ENCODE results near the gene TRIM2. TPM values are rescaled to one million over a fixed set of nuclear protein-coding genes. Genes with fewer than 3 reads are reported as not detected.
A peak's percentile ranks its signal among the peaks of the same experiment; 100 is the strongest.

The TRIM2 gene
- polyA plus RNA-seq, 1 of the 3 experiments (the other 2 are of a cell fraction): 16.4 TPM

GRCh38 chr4:153260132-153260531 is 55.9 kb downstream of the TRIM2 start:
- Histone ChIP-seq H3F3A (replicated peaks; ENCODE audit: insufficient read depth) (peaks cover 11% of the 10 kb centered on the region), H3K27ac (ENCODE audit: low read depth in 2 of 2, low read length in 1 of 2) (peak overlapping the region; percentile 41 to 96), H3K9me3 (no peaks in the 10 kb centered on the region), H3K27me3 (ENCODE audit: insufficient read depth) (no peaks in the 10 kb centered on the region), H3K4me3 (ENCODE audit: low read depth in 2 of 2, low read length in 1 of 2) (peak overlapping the region in 1 of 2 experiments; percentile 12; a peak in 1 of 4 replicates), H3K79me2 (ENCODE audit: insufficient read depth) (peaks cover 51% of the 10 kb centered on the region), H4K20me1 (ENCODE audit: insufficient read depth) (no peaks in the 10 kb centered on the region), H3K4me1 (ENCODE audit: control insufficient read depth in 1 of 2, insufficient read depth in 2 of 2, low read depth in 1 of 2, low read length in 1 of 2) (peaks cover 21 to 37% of the 10 kb centered on the region in 2 experiments; a peak in 3 of 4 replicates), H3K9ac (no peak overlapping the region; the same call in 1 of the 2 replicates), H3K4me2 (peak overlapping the region; percentile 73), H2AFZ (ENCODE audit: low read depth) (no peak overlapping the region), H3K9me2 (no peaks in the 10 kb centered on the region), H3K36me3 (replicated peaks in 1 of 2; ENCODE audit: control insufficient read depth in 1 of 2, insufficient read depth in 2 of 2, low read length in 1 of 2) (no peaks in the 10 kb centered on the region)
- TF ChIP-seq GABPA (IDR thresholded peaks at IDR 0.05; ENCODE audit: low read depth) (no peak), JUND (IDR thresholded peaks at IDR 0.05) (no peak), USF2 (IDR thresholded peaks at IDR 0.05; ENCODE audit: borderline replicate concordance, low read depth, low read length) (no peak), SIN3A (IDR thresholded peaks at IDR 0.05; ENCODE audit: borderline replicate concordance, low read depth, low read length) (no peak), NFIC (IDR thresholded peaks at IDR 0.05; ENCODE audit: borderline replicate concordance) (no peak), POLR2AphosphoS5 (IDR thresholded peaks at IDR 0.05; ENCODE audit: low read depth, low read length) (no peak), CHD2 (IDR thresholded peaks at IDR 0.05; ENCODE audit: low read length, partially characterized antibody) (no peak)
- TF ChIP-seq, protein P1, sequence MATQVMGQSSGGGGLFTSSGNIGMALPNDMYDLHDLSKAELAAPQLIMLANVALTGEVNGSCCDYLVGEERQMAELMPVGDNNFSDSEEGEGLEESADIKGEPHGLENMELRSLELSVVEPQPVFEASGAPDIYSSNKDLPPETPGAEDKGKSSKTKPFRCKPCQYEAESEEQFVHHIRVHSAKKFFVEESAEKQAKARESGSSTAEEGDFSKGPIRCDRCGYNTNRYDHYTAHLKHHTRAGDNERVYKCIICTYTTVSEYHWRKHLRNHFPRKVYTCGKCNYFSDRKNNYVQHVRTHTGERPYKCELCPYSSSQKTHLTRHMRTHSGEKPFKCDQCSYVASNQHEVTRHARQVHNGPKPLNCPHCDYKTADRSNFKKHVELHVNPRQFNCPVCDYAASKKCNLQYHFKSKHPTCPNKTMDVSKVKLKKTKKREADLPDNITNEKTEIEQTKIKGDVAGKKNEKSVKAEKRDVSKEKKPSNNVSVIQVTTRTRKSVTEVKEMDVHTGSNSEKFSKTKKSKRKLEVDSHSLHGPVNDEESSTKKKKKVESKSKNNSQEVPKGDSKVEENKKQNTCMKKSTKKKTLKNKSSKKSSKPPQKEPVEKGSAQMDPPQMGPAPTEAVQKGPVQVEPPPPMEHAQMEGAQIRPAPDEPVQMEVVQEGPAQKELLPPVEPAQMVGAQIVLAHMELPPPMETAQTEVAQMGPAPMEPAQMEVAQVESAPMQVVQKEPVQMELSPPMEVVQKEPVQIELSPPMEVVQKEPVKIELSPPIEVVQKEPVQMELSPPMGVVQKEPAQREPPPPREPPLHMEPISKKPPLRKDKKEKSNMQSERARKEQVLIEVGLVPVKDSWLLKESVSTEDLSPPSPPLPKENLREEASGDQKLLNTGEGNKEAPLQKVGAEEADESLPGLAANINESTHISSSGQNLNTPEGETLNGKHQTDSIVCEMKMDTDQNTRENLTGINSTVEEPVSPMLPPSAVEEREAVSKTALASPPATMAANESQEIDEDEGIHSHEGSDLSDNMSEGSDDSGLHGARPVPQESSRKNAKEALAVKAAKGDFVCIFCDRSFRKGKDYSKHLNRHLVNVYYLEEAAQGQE (IDR thresholded peaks at IDR 0.05; ENCODE audit: low read depth, low read length): no peak
- CTCF ChIA-PET: interaction anchor here (1.0 to 2.2 kb wide), 2 partner anchors 55 to 117 kb away, joined by 4 to 6 read pairs; no protein-coding TSS in a partner anchor
- no peak for DNase-seq
- 31% methylated on average over 3 of the region's 3 CpGs for WGBS (ENCODE audit: low lambda C conversion rate)
- POLR2A ChIA-PET: no interaction called here

DNA sequence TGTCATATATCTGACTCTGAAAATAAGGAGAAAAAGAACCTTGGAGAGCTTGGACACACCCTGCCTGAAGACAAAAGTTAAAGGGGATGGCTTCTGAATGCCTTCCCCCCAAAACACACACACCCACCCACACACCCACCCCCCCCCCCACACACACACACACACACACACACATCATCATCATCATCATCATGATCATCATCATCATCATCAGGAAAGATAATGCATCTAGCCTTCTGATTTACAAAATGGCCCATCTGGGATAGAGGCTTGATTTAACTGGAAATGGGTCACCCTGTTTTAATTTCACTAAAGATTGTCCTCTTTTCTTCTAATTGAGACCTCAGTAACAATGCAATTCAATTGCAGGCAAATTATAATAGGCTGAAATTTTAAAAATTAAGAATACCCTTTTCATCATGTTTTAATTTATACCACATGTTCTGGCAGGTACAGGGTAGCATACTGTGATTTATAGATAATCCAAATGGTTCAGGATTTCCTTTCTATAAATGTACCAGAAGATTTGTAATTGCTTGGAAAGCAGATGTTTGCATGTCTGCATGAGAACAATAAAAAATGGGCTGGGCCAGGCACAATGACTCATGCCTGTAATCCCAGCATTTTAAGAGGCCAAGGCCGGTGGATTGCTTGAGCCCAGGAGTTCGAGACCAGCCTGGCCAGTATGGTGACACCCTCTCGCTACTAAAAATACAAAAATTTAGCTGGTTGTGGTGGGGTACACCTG is 56.5 kb downstream of the TRIM2 start:
- peaks cover 11% of the 10 kb centered on the region for H3F3A ChIP-seq (replicated peaks; ENCODE audit: insufficient read depth)
- no peaks in the 10 kb centered on the region for H3K9me2 ChIP-seq
- H3K4me1 ChIP-seq (ENCODE audit: control insufficient read depth in 1 of 2, insufficient read depth in 2 of 2, low read depth in 1 of 2, low read length in 1 of 2): peaks cover 21 to 37% of the 10 kb centered on the region in 2 experiments; a peak in 3 of 4 replicates
- H3K27me3 ChIP-seq (ENCODE audit: insufficient read depth): no peaks in the 10 kb centered on the region
- no peak overlapping the region for H3K4me2 ChIP-seq
- no peaks in the 10 kb centered on the region for H3K9me3 ChIP-seq
- peaks cover 56% of the 10 kb centered on the region for H3K79me2 ChIP-seq (ENCODE audit: insufficient read depth)
- ChIA-PET CTCF (interaction anchor here (1.0 to 2.2 kb wide), 2 partner anchors 54 to 118 kb away, joined by 4 to 6 read pairs; no protein-coding TSS in a partner anchor), POLR2A (no interaction called here)
- H4K20me1 ChIP-seq (ENCODE audit: insufficient read depth): no peaks in the 10 kb centered on the region
- H3K27ac ChIP-seq (ENCODE audit: low read depth in 2 of 2, low read length in 1 of 2): peak overlapping the region; percentile 41 to 96
- no peak overlapping the region for H2AFZ ChIP-seq (ENCODE audit: low read depth)
- WGBS (ENCODE audit: low lambda C conversion rate): 72% methylated on average over 3 of the region's 3 CpGs
- H3K36me3 ChIP-seq (replicated peaks in 1 of 2; ENCODE audit: control insufficient read depth in 1 of 2, insufficient read depth in 2 of 2, low read length in 1 of 2): no peaks in the 10 kb centered on the region
- H3K4me3 ChIP-seq (ENCODE audit: low read depth in 2 of 2, low read length in 1 of 2): peak overlapping the region in 1 of 2 experiments; percentile 12; a peak in 1 of 4 replicates
- H3K9ac ChIP-seq: no peak overlapping the region
- DNase-seq: peak; percentile 51
- TF ChIP-seq NFIC (IDR thresholded peaks at IDR 0.05; ENCODE audit: borderline replicate concordance) (0 out of 2 replicates have a peak, but pooled peaks have one; percentile 12), TAF1 (IDR thresholded peaks at IDR 0.05; ENCODE audit: borderline replicate concordance, low read depth, low read length) (no peak), FOXJ3 (CRISPR knock-in tag; IDR thresholded peaks at IDR 0.05) (no peak), RCOR1 (IDR thresholded peaks at IDR 0.05; ENCODE audit: low read length) (peak; percentile 49; the same call in 1 of the 2 replicates), POLR2AphosphoS5 (IDR thresholded peaks at IDR 0.05; ENCODE audit: low read depth, low read length) (no peak), EZH2phosphoT487 (IDR thresholded peaks at IDR 0.05; ENCODE audit: borderline replicate concordance, low read depth) (no peak), TCF12 (IDR thresholded peaks at IDR 0.05) (peak; percentile 64; the same call in 1 of the 2 replicates), YY1 (IDR thresholded peaks at IDR 0.05; ENCODE audit: low read depth) (no peak)
- TF ChIP-seq, protein P2, sequence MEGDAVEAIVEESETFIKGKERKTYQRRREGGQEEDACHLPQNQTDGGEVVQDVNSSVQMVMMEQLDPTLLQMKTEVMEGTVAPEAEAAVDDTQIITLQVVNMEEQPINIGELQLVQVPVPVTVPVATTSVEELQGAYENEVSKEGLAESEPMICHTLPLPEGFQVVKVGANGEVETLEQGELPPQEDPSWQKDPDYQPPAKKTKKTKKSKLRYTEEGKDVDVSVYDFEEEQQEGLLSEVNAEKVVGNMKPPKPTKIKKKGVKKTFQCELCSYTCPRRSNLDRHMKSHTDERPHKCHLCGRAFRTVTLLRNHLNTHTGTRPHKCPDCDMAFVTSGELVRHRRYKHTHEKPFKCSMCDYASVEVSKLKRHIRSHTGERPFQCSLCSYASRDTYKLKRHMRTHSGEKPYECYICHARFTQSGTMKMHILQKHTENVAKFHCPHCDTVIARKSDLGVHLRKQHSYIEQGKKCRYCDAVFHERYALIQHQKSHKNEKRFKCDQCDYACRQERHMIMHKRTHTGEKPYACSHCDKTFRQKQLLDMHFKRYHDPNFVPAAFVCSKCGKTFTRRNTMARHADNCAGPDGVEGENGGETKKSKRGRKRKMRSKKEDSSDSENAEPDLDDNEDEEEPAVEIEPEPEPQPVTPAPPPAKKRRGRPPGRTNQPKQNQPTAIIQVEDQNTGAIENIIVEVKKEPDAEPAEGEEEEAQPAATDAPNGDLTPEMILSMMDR (IDR thresholded peaks at IDR 0.05): no peak
- TF ChIP-seq, protein P3, sequence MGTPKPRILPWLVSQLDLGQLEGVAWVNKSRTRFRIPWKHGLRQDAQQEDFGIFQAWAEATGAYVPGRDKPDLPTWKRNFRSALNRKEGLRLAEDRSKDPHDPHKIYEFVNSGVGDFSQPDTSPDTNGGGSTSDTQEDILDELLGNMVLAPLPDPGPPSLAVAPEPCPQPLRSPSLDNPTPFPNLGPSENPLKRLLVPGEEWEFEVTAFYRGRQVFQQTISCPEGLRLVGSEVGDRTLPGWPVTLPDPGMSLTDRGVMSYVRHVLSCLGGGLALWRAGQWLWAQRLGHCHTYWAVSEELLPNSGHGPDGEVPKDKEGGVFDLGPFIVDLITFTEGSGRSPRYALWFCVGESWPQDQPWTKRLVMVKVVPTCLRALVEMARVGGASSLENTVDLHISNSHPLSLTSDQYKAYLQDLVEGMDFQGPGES (IDR thresholded peaks at IDR 0.05; ENCODE audit: low read depth, low read length): no peak
